Fibroblast of villous mesenchyme (primary cell): ENCODE data around the gene PDLIM5. TPM values are rescaled to one million over a fixed set of nuclear protein-coding genes. Genes with fewer than 3 reads are reported as not detected.

Experiments
- DNase-seq: peaks from one replicate; pipeline ENCODE4 v3.0.0-alpha.2; 2010; ENCODE audit warnings: low read depth
- H3K4me3 ChIP-seq: 2 replicates; pipeline ENCODE4 v1.5.1; 2011; ENCODE audit warnings: low read depth, mild to moderate bottlenecking, low read length
- CTCF ChIP-seq: IDR thresholded peaks from 2 replicates; pipeline ENCODE4 v1.5.1; 2012; ENCODE audit warnings: low read depth, mild to moderate bottlenecking, low read length; ENCODE audit not compliant: insufficient read depth
- total RNA-seq: library from RNA; depleted of rRNA; stranded (reverse); fragments of >200 nt; gene quantifications from 2 replicates; pipeline ENCODE4 v1.2.3, GENCODE V29; 2012

The PDLIM5 gene
- total RNA-seq, 1 donor, result 370 TPM

- no peak overlapping the region for H3K4me3 ChIP-seq
- TF ChIP-seq CTCF, result no peak
These were observed 262.8 kb downstream of the PDLIM5 start for GRCh38 chr4:94714365-94715160.

GRCh38 chr4:94715726-94716125, 264.0 kb downstream of the PDLIM5 start:
- TF ChIP-seq CTCF, result no peak
- DNase-seq, result no peak
- no peak overlapping the region for H3K4me3 ChIP-seq

More at GRCh38 chr4:94714365-94715160, 262.8 kb downstream of the PDLIM5 start:
- peak; percentile 81 for DNase-seq

Other genes with a start within 250 kb of the PDLIM5 start
- 36.4 and 56.1 TPM in 2 replicates for gene SMARCAD1, start 244.1 kb upstream of the PDLIM5 start, total RNA-seq
- gene HPGDS, start 109.1 kb upstream of the PDLIM5 start, total RNA-seq, result not detected in 2 replicates